GM21447 (cell line): ENCODE measurements around the gene ZNF280D.
A peak's percentile ranks its signal among the peaks of the same experiment; 100 is the strongest.

Experiments used
- ATAC-seq: cut with Tn5 transposase; IDR thresholded peaks from one replicate; pipeline ENCODE4 v1.9.1; 2021; ENCODE audit not compliant: unreplicated experiment

The ZNF280D gene

GRCh38 chr15:56754772-56755370 lies 21.6 kb upstream of the ZNF280D start:
- ATAC-seq, result no peak

GRCh38 chr15:56752986-56753385 lies 19.7 kb upstream of the ZNF280D start:
- ATAC-seq, result no peak

GRCh38 chr15:56749982-56750381 lies 16.7 kb upstream of the ZNF280D start:
- no peak for ATAC-seq

- ATAC-seq, result no peak
These were observed 11.7 kb upstream of the ZNF280D start for GRCh38 chr15:56744701-56745683.

GRCh38 chr15:56741541-56741940 lies 8.2 kb upstream of the ZNF280D start:
- no peak for ATAC-seq

GRCh38 chr15:56739964-56740640 lies 6.8 kb upstream of the ZNF280D start:
- no peak for ATAC-seq

GRCh38 chr15:56739474-56739873 lies 6.2 kb upstream of the ZNF280D start:
- ATAC-seq, result no peak

- ATAC-seq, result no peak
These were observed 4.5 kb upstream of the ZNF280D start for GRCh38 chr15:56737791-56738190.

- ATAC-seq, result no peak
These were observed 3.8 kb upstream of the ZNF280D start for GRCh38 chr15:56736881-56737707.

GRCh38 chr15:56736308-56736707 lies 3.0 kb upstream of the ZNF280D start:
- ATAC-seq, result no peak

GRCh38 chr15:56735589-56735988 lies 2.3 kb upstream of the ZNF280D start:
- ATAC-seq, result no peak

- no peak for ATAC-seq
These were observed 815 bp upstream of the ZNF280D start for GRCh38 chr15:56734013-56734635.

- ATAC-seq, result peak; percentile 25
These were observed 498 bp downstream of the ZNF280D start for GRCh38 chr15:56732886-56733135.

- peak; percentile 18 for ATAC-seq
These were observed 999 bp downstream of the ZNF280D start for GRCh38 chr15:56732135-56732885.

GRCh38 chr15:56731548-56731947 lies 1.8 kb downstream of the ZNF280D start:
- no peak for ATAC-seq

- ATAC-seq, result no peak
These were observed 3.7 kb downstream of the ZNF280D start for GRCh38 chr15:56729561-56729960.

- no peak for ATAC-seq
These were observed 7.9 kb downstream of the ZNF280D start for GRCh38 chr15:56725386-56725785.

- ATAC-seq, result no peak
These were observed 9.1 kb downstream of the ZNF280D start for GRCh38 chr15:56724232-56724631.

- no peak for ATAC-seq
These were observed 9.5 kb downstream of the ZNF280D start for GRCh38 chr15:56723787-56724186.
